Neuronal stem cell (in vitro differentiated cells): Measurements from ENCODE around the gene ZRANB1.

Experiments
- DNase-seq: peaks from one replicate; pipeline ENCODE4 v3.0.0-alpha.2; 2013; ENCODE audit warnings: low spot score
- H2AFZ ChIP-seq: one replicate; pipeline ENCODE4 v1.6.1; 2013; ENCODE audit warnings: mild to moderate bottlenecking, low read length, inconsistent platforms
- H2AK5ac ChIP-seq: 2 replicates; pipeline ENCODE4 v1.6.1; 2013; ENCODE audit warnings: low read depth, mild to moderate bottlenecking, inconsistent platforms, low read length, moderate library complexity, mixed read lengths
- H2BK120ac ChIP-seq: 2 replicates; pipeline ENCODE4 v1.6.1; 2013; ENCODE audit warnings: low read depth, mild to moderate bottlenecking, inconsistent platforms, low read length, moderate library complexity, mixed read lengths
- H2BK12ac ChIP-seq: one replicate; pipeline ENCODE4 v1.6.1; 2013; ENCODE audit warnings: low read length, inconsistent platforms
- H2BK15ac ChIP-seq: 2 replicates; pipeline ENCODE4 v1.6.1; 2013; ENCODE audit warnings: mild to moderate bottlenecking, low read length, inconsistent platforms, mixed read lengths
- H2BK5ac ChIP-seq: one replicate; pipeline ENCODE4 v1.6.1; 2013; ENCODE audit warnings: inconsistent platforms, mild to moderate bottlenecking, low read length, moderate library complexity
- H3K14ac ChIP-seq: one replicate; pipeline ENCODE4 v1.6.1; 2013; ENCODE audit warnings: low read length, inconsistent platforms
- H3K18ac ChIP-seq: 2 replicates; pipeline ENCODE4 v1.6.1; 2013; ENCODE audit warnings: low read length, inconsistent platforms
- H3K23ac ChIP-seq: 2 replicates; pipeline ENCODE4 v1.6.1; 2013; ENCODE audit warnings: low read depth, mild to moderate bottlenecking, mixed read lengths, low read length, inconsistent platforms; ENCODE audit not compliant: poor library complexity
- H3K27ac ChIP-seq: replicated peaks from 3 replicates; pipeline ENCODE4 v1.5.1; 2013; ENCODE audit warnings: low read length, inconsistent platforms
- H3K27me3 ChIP-seq, 3 experiments: 2 replicates each; pipeline ENCODE4 v1.6.1; 2013; ENCODE audit warnings: low read length in 3 of 3, mild to moderate bottlenecking in 2 of 3, inconsistent platforms in 1 of 3, low read depth in 1 of 3, mixed read lengths in 1 of 3, moderate library complexity in 1 of 3; ENCODE audit not compliant: control insufficient read depth in 3 of 3, insufficient read depth in 3 of 3
- H3K36me3 ChIP-seq, 2 donors: replicated peaks in 1 of 2; 2 replicates each; pipeline ENCODE4 v1.6.1; 2013; ENCODE audit warnings: low read length in 2 of 2; ENCODE audit not compliant: control insufficient read depth in 2 of 2, insufficient read depth in 2 of 2
- H3K4ac ChIP-seq: 2 replicates; pipeline ENCODE4 v1.6.1; 2013; ENCODE audit warnings: inconsistent platforms, mild to moderate bottlenecking, low read length, moderate library complexity
- H3K4me1 ChIP-seq, 2 donors: 1 replicate in 1 of 2; 2 replicates in 1 of 2; pipeline ENCODE4 v1.6.1; 2013; ENCODE audit warnings: low read length in 2 of 2, low read depth in 1 of 2; ENCODE audit not compliant: control insufficient read depth in 2 of 2, insufficient read depth in 1 of 2
- H3K4me2 ChIP-seq: one replicate; pipeline ENCODE4 v1.6.1; 2013; ENCODE audit warnings: mild to moderate bottlenecking, low read length, inconsistent platforms; ENCODE audit not compliant: insufficient read depth, poor library complexity, severe bottlenecking
- H3K4me3 ChIP-seq, 2 donors: 2 replicates each; pipeline ENCODE4 v1.5.1; 2013; ENCODE audit warnings: low read length in 2 of 2, mild to moderate bottlenecking in 2 of 2, inconsistent platforms in 1 of 2, moderate library complexity in 1 of 2
- H3K79me1 ChIP-seq: one replicate; pipeline ENCODE4 v1.6.1; 2013; ENCODE audit warnings: low read depth, mild to moderate bottlenecking, inconsistent platforms, low read length, moderate library complexity
- H3K9ac ChIP-seq: one replicate; pipeline ENCODE4 v1.6.1; 2013; ENCODE audit warnings: mild to moderate bottlenecking, low read depth, low read length, inconsistent platforms; ENCODE audit not compliant: poor library complexity
- H3K9me3 ChIP-seq, 2 donors: replicated peaks in 1 of 2; 2 replicates each; pipeline versions ENCODE3 to v1.6.1; 2013; ENCODE audit warnings: low read length in 2 of 2, mild to moderate bottlenecking in 2 of 2, inconsistent platforms in 1 of 2, low read depth in 1 of 2, mixed read lengths in 1 of 2, moderate library complexity in 1 of 2; ENCODE audit not compliant: control insufficient read depth in 2 of 2, insufficient read depth in 1 of 2
- H4K8ac ChIP-seq: one replicate; pipeline ENCODE4 v1.6.1; 2013; ENCODE audit warnings: low read depth, mild to moderate bottlenecking, inconsistent platforms, low read length, moderate library complexity
- H4K91ac ChIP-seq: one replicate; pipeline ENCODE4 v1.6.1; 2013; ENCODE audit warnings: low read length, low read depth, mild to moderate bottlenecking, inconsistent platforms; ENCODE audit not compliant: poor library complexity
- WGBS, 2 donors: extraction: QIAGEN DNeasy Blood & Tissue Kit; methylation state at CpG; one replicate each; pipeline ENCODE4 v1.1.7; 2013; ENCODE audit warnings: missing lambda C conversion rate in 2 of 2, mixed read lengths in 1 of 2; ENCODE audit not compliant: insufficient read length in 2 of 2, insufficient replicate concordance in 1 of 2; ENCODE audit errors: extremely low coverage in 2 of 2; 5-methylcytosine and 5-hydroxymethylcytosine counted together

ZRANB1 gene

GRCh38 chr10:124978376-124978725, 36.4 kb downstream of the ZRANB1 start:
- H2BK15ac ChIP-seq: no peak overlapping the region
- no peak overlapping the region for H3K4me3 ChIP-seq
- H3K4me1 ChIP-seq: peaks cover 0 to 4% of the 10 kb centered on the region in 2 donors
- H3K9me3 ChIP-seq: no peaks in the 10 kb centered on the region
- H2AK5ac ChIP-seq: no peak overlapping the region
- H2BK12ac ChIP-seq: no peak overlapping the region
- no peaks in the 10 kb centered on the region for H3K79me1 ChIP-seq
- H3K23ac ChIP-seq: no peak overlapping the region
- H4K91ac ChIP-seq: no peak overlapping the region
- peaks cover 4 to 82% of the 10 kb centered on the region in 2 donors for H3K36me3 ChIP-seq
- no peak for DNase-seq
- no peak overlapping the region for H4K8ac ChIP-seq
- no peak overlapping the region for H3K14ac ChIP-seq
- no peak overlapping the region for H3K27ac ChIP-seq
- no peak overlapping the region for H3K18ac ChIP-seq
- H3K4me2 ChIP-seq: no peak overlapping the region
- H2BK5ac ChIP-seq: no peak overlapping the region
- no peak overlapping the region for H3K9ac ChIP-seq
- H2AFZ ChIP-seq: no peak overlapping the region
- no peak overlapping the region for H3K4ac ChIP-seq
- WGBS, 2 donors: no CpG with 5 or more reads among the region's 5 CpGs
- no peaks in the 10 kb centered on the region for H3K27me3 ChIP-seq
- H2BK120ac ChIP-seq: no peak overlapping the region

- Histone ChIP-seq H3K27ac (no peak overlapping the region), H3K18ac (no peak overlapping the region), H3K79me1 (no peaks in the 10 kb centered on the region), H2BK5ac (no peak overlapping the region), H2BK15ac (no peak overlapping the region), H3K36me3 (peaks cover 10 to 92% of the 10 kb centered on the region in 2 donors), H3K4ac (no peak overlapping the region), H4K8ac (no peak overlapping the region), H2AK5ac (no peak overlapping the region), H4K91ac (no peak overlapping the region), H3K14ac (no peak overlapping the region), H3K4me2 (no peak overlapping the region), H2BK12ac (no peak overlapping the region), H3K27me3 (no peaks in the 10 kb centered on the region), H3K4me1 (peaks cover 0 to 7% of the 10 kb centered on the region in 2 donors), H3K23ac (no peak overlapping the region), H3K9me3 (no peaks in the 10 kb centered on the region), H3K4me3 (no peak overlapping the region), H2AFZ (no peak overlapping the region), H3K9ac (no peak overlapping the region), H2BK120ac (no peak overlapping the region)
- no CpG with 5 or more reads among the region's 6 CpGs for WGBS, 2 donors
- no peak for DNase-seq
These were observed 41.4 kb downstream of the ZRANB1 start for GRCh38 chr10:124983321-124983720.

GRCh38 chr10:124984376-124984775, 42.5 kb downstream of the ZRANB1 start:
- H3K36me3 ChIP-seq: peaks cover 10 to 95% of the 10 kb centered on the region in 2 donors
- H3K23ac ChIP-seq: no peak overlapping the region
- no CpG with 5 or more reads among the region's 1 CpG for WGBS, 2 donors
- no peak overlapping the region for H4K8ac ChIP-seq
- H3K4ac ChIP-seq: no peak overlapping the region
- H3K79me1 ChIP-seq: no peaks in the 10 kb centered on the region
- H3K4me1 ChIP-seq: peaks cover 0 to 7% of the 10 kb centered on the region in 2 donors
- H3K27ac ChIP-seq: no peak overlapping the region
- H3K9me3 ChIP-seq: no peaks in the 10 kb centered on the region
- no peak overlapping the region for H3K14ac ChIP-seq
- H2BK5ac ChIP-seq: no peak overlapping the region
- no peaks in the 10 kb centered on the region for H3K27me3 ChIP-seq
- H2AK5ac ChIP-seq: no peak overlapping the region
- no peak overlapping the region for H3K18ac ChIP-seq
- no peak overlapping the region for H2AFZ ChIP-seq
- H2BK12ac ChIP-seq: no peak overlapping the region
- no peak overlapping the region for H2BK120ac ChIP-seq
- H2BK15ac ChIP-seq: no peak overlapping the region
- no peak overlapping the region for H4K91ac ChIP-seq
- H3K4me2 ChIP-seq: no peak overlapping the region
- no peak overlapping the region for H3K9ac ChIP-seq
- DNase-seq: no peak
- H3K4me3 ChIP-seq: no peak overlapping the region

GRCh38 chr10:124985162-124985561, 43.2 kb downstream of the ZRANB1 start:
- Histone ChIP-seq H2BK12ac (no peak overlapping the region), H3K9ac (no peak overlapping the region), H3K4me1 (peaks cover 0 to 7% of the 10 kb centered on the region in 2 donors), H2AK5ac (no peak overlapping the region), H3K4me2 (no peak overlapping the region), H2AFZ (no peak overlapping the region), H3K9me3 (no peaks in the 10 kb centered on the region), H4K8ac (no peak overlapping the region), H2BK5ac (no peak overlapping the region), H2BK15ac (no peak overlapping the region), H4K91ac (no peak overlapping the region), H3K14ac (no peak overlapping the region), H3K36me3 (peaks cover 13 to 94% of the 10 kb centered on the region in 2 donors), H3K27ac (no peak overlapping the region), H3K23ac (no peak overlapping the region), H3K27me3 (no peaks in the 10 kb centered on the region), H3K79me1 (no peaks in the 10 kb centered on the region), H2BK120ac (no peak overlapping the region), H3K18ac (no peak overlapping the region), H3K4ac (no peak overlapping the region), H3K4me3 (no peak overlapping the region)
- no CpG with 5 or more reads among the region's 5 CpGs for WGBS, 2 donors
- no peak for DNase-seq
